Measurements from ENCODE around the gene STOML3.

GRCh38 chr13:39023761-39024160 lies 33.1 kb upstream of the STOML3 start:
- TF ChIP-seq CTCF (conservative IDR thresholded peaks at IDR 0.05 in 1 of 2, IDR thresholded peaks at IDR 0.05 in 1 of 2; ENCODE audit: extremely low read depth in 1 of 2, insufficient read depth in 1 of 2, low read depth in 1 of 2, low read length in 2 of 2) (no peak), EZH2 (IDR thresholded peaks at IDR 0.05; ENCODE audit: borderline replicate concordance, low read length) (no peak)
